ENCODE data around the gene RALGPS1. TPM values are rescaled to one million over a fixed set of nuclear protein-coding genes. Genes with fewer than 3 reads are reported as not detected.

Gene RALGPS1
- total RNA-seq, 1 donor from 2014 or later: 15.3 TPM

GRCh38 chr9:127223266-127223665 lies 308.7 kb downstream of the RALGPS1 start:
- DNase-seq (ENCODE audit: missing footprints): no peak
- no peak for ATAC-seq
- intact Hi-C loops (cut with DNase I): loop anchor here (5.0 kb wide), 1 partner anchor 174 kb away; the partner anchor contains the start of gene SLC2A8

DNA sequence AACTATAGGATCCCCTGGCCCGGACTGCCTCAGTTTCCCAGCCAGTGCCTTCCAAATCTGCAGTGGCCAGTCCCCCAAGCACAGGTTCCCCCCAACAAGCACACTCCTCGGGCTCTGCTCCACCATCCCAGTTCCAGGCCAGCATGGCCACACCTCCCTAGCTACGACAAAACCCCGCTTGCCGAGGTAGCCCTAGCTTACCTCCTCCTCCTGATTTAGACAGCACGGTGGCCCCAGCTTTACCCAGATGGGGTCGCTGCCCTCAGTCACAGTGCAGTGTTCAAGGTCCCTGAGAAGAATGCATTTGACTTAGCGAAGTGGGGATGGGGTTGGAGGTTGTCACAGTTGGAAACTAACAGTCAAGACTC lies 309.2 kb downstream of the RALGPS1 start:
- intact Hi-C loops (cut with DNase I): loop anchor here (2.0 to 5.0 kb wide), 2 partner anchors 21 to 174 kb away; partner anchors contain the start of gene SLC2A8
- ATAC-seq: no peak
- DNase-seq (ENCODE audit: missing footprints): no peak

- intact Hi-C loops (cut with DNase I): loop anchor here (2.0 to 5.0 kb wide), 2 partner anchors 20 to 173 kb away; partner anchors contain the start of gene SLC2A8
- ATAC-seq: peak; percentile 87
- DNase-seq (ENCODE audit: missing footprints): peak; percentile 95
These were observed 309.7 kb downstream of the RALGPS1 start for GRCh38 chr9:127224178-127224882.

DNA sequence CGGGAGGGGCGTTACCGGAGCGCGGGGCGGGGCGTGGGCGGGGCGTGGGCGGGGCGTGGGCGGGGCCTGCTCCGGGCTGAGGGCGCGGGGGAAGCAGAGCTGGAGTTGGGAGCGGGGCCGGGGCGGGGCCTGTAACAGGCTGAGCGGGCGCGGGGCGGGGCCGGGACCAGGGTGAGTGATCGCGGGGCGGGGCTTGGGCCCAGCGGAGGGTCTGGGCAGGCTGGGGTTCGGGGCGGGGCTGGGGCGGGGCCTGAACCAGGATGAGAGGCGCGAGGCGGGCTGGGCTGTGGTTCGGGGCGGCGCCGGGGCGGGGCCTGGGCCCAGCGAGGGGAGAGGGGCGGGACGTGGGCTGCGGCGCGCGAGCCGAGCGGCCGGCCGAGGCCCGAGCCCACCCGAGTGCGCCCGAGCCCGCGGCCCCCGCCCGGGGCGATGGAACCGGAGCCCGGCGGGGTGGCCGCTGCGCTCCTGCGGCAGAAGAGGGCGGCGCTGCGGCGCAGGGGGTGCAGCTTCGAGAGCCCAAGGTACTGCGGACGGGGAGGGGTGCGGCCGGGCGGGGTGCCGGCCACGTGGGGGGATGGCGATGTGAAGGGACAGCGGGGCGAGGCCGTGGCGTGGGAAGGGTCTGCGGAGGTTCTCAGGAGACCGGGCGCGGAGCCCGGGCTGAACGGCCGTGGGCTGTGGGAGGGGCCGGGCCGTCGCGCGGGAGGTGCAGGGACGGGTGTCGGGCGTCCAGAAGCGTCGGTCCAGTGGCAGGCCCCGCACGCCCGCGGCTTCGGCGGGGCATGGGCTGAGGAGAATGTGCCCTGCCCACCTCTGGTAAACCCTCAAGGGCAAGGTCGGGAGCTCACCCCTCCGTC lies 310.5 kb downstream of the RALGPS1 start:
- DNase-seq (ENCODE audit: missing footprints) (peak; percentile 99), ATAC-seq (peak; percentile 96)
- intact Hi-C loops (cut with DNase I): loop anchor here (2.0 to 5.0 kb wide), 2 partner anchors 20 to 172 kb away; partner anchors contain the start of gene SLC2A8

DNA sequence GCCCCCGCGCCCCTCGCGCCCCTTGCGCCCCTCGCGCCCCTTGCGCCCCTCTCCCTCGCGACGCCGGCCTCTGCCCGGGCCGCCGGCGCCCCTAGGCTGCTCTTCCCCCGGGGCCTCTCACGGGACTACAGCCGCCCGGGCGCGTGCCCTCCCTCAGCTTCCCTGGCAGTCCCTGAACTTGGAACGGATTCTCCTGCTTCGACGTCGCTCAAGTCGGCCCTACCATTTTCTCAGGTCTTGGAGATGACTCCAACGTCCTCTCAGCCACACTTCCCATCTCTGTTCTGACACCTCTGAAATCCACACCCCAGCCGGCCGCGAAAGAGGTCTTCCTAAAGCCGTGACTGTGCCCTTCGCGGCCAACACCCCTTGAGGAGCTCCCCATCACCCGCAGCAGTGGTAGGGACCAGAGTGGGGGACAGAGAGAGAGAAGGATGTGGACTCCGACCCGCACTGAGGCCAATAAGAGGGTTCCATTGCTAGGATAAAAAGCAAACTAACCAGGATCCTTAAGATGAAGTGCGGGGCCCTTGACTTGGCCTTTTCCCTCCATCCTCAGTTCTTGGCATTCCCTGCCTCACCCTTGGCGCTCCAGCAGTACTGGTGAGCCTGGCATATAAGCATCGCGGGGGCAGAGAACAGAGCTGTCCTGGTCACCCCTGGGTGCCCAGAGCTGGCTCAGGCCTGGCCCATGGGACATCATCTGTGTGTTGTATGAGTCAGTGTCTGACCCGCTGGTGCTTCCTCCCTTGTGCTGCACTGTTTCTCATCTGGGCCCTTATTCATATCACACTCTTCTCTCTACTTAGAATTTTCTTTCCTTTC lies 311.4 kb downstream of the RALGPS1 start:
- intact Hi-C loops (cut with DNase I): loop anchor here (2.0 kb wide), 1 partner anchor 19 kb away; no protein-coding TSS in a partner anchor
- ATAC-seq: no peak
- DNase-seq (ENCODE audit: missing footprints): no peak

GRCh38 chr9:127229691-127230417 lies 315.3 kb downstream of the RALGPS1 start:
- no peak for ATAC-seq
- DNase-seq (ENCODE audit: missing footprints): no peak
- intact Hi-C loops (cut with DNase I): no loop called here

DNA sequence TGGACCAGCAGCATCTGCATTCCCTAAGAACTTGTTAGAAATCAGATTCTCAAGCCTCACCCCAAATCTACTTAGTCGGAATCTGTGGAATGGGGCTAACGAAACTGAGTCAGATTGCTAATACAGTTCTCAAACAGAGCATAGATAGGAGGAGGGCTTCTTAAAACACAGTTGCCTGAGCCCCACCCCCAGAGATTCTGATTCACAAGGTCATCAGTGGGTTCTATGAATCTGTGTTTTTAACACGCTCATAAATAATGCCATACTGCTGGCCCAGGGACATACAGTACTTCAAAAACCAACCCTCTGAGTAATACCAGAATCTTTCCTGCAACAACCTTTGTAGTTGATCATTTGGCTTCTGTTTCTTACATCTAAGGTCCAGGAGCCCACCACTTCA lies 317.1 kb downstream of the RALGPS1 start:
- DNase-seq (ENCODE audit: missing footprints) (no peak), ATAC-seq (no peak)
- intact Hi-C loops (cut with DNase I): no loop called here

DNA sequence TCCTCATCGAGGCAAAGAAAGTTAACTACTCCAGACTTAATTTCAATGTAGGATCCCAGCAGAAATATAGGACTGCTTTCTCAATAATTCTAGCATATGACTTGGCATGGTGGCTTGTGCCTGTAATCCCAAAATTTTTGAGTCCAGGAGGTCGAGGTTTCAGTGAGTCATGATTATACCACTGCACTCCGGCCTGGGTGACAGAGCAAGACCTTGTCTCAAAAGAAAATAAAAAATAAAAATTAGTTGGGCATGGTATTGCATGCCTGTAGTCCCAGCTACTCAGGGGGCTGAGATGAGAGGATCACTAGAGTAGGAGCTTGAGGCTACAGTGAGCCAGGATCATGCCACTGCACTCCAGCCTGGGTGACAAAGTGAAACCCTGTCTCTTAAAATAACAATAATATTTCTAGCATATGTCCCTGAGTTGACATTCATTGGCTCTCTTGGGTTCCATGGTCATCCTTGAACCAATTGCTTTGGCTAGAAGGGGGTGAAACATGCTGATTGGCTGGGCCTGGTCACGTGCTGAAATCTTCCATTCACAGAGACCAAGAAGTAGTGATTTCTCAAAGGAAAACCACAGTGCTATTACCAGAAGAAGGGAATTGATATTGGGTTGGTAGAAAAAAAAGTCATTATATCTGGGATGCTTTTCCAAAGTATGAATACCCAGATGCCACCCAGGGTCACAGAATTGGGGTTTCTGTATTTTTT lies 318.4 kb downstream of the RALGPS1 start:
- ATAC-seq: no peak

GRCh38 chr9:127233550-127233949 lies 319.0 kb downstream of the RALGPS1 start:
- DNase-seq (ENCODE audit: missing footprints): no peak
- ATAC-seq: no peak
- intact Hi-C loops (cut with DNase I): no loop called here

More for the DNA sequence above, 318.4 kb downstream of the RALGPS1 start:
- no peak for DNase-seq (ENCODE audit: missing footprints)
- intact Hi-C loops (cut with DNase I): no loop called here

DNA sequence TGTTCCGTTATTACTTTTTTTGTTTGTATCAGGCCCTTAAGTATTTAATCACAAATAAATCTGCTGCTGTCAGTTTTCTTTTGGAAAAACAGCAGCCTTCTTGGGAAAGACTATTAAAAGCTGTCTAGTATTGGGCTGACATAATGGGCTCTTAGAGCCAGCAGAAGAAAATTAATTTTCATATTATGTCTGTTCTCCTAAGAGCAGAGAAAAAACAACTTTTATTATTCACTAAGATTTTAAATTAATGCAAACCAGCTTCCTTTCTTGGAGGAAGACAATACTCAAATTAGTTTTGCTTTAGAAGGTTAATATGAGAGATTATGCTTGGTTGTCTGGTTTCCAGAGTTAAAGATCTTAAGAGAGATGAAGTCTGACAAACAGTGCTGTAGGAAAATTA lies 319.4 kb downstream of the RALGPS1 start:
- ATAC-seq: no peak
- DNase-seq (ENCODE audit: missing footprints): no peak
- intact Hi-C loops (cut with DNase I): no loop called here

- DNase-seq (ENCODE audit: missing footprints) (no peak), ATAC-seq (no peak)
- intact Hi-C loops (cut with DNase I): no loop called here
These were observed 323.2 kb downstream of the RALGPS1 start for GRCh38 chr9:127237801-127238200.

DNA sequence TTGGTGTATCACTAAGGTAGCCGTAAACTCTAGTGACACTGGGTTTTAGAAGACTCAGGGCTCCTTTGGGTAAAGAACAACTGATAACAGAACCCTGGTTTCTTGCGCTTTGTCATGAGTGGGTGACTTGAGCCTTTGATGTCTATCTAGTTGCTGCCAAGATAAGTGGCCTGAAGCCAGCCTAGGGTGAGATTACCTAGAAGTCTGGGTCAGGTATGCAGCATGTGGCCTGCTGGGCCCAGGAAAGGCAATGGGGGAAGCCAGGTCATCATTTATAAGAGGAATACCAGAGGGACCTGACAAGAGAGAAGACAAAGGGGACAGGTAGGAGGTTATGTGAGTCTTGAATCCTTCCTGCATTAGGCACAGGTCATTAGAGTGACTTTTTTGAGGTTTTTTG lies 326.8 kb downstream of the RALGPS1 start:
- DNase-seq (ENCODE audit: missing footprints) (no peak), ATAC-seq (no peak)
- intact Hi-C loops (cut with DNase I): no loop called here

DNA sequence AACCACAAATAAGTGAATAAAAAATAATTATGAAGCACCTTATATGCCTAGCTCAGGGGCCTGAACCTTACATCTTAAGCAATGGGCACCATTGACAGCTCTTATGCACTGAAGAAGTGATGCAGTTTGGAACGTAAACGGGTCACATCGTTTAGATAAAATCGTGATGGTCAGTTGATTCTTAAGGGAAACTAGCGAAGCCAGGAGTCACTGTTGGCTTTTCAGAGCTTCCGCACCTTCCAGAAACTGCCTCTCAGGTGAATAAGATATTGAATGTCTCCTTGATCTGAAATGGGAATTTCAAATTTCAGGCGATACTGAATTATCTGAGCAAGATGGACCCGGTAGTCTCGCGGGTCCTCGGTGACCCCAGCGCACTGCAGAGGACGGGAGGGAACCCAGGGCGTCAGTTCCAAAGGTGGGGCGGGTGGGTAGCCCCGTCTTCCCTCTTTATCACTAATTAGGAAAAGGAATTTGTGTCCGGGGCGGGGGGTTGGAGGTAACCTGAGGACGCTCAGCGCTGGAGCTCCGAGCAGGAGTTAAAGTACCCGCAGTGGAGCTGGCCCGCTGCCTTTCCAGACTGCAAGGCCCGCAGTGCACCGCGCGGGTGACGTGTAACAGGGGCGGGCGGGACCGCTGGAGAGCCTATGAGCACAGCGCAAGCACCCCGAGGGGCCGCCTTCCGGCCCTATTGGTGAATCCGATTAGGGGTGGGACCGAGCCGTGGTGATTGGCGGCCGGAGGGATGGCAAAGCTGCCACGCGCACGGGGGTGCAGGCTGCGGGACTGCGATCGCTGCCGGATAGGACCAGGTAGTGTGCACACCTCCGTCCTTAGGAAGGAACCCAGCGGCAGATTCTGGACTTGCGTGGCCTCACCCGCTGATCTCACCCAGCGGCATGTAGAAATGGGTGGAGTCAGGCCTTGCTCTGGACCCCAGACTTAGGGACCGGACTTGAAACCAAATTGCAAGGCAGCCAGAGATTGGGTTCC lies 330.3 kb downstream of the RALGPS1 start:
- intact Hi-C loops (cut with DNase I): loop anchor here (2.0 kb wide), 1 partner anchor 20 kb away; no protein-coding TSS in a partner anchor
- DNase-seq (ENCODE audit: missing footprints) (peak; percentile 99), ATAC-seq (peak; percentile 100)

DNA sequence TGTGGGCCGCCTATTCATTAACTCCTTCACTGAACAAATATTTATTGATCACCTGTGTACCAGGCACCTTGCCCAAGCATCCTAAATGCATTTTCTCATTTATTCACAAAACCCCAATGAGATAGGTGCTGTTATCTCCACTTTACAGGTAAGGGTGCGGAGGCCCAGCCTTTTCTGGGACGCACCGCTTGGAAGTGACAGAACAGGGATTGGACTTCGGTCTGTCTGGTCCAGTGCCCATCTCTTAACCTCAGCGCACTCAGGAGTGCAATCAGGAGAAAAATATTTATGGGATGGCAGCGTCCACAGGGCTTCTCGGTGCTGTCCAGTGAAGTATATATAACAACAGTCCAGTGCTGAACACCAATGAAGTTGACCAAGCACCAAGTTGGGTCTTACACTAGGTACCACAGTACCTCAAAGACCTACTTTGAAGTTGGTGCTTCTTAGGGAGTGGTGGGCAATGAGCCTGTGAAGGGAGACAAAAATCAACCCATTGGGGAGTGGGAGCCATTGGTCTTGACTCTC lies 331.1 kb downstream of the RALGPS1 start:
- intact Hi-C loops (cut with DNase I): loop anchor here (2.0 kb wide), 1 partner anchor 21 kb away; no protein-coding TSS in a partner anchor
- no peak for DNase-seq (ENCODE audit: missing footprints)
- no peak for ATAC-seq

DNA sequence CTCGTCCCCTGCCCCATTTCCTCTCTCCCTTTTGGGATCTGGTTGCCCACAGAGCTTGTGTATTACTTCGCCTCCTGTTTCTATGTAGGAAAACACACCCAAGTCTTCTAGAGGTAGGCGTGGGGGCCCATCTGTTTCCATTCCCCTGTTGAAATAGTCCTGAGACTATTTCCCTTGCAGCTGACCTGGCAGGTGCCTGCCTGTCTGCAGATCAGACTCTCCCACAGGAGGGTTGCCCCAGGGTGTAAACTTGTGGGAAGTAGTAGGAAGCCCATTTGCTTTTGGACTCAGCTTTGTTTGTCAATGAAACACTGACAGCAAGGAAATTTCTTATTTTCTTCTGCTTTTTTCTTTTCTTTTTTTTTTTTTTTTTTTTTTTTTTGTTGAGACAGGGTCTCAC lies 333.7 kb downstream of the RALGPS1 start:
- DNase-seq (ENCODE audit: missing footprints): no peak
- intact Hi-C loops (cut with DNase I): no loop called here

GRCh38 chr9:127249877-127250276 lies 335.3 kb downstream of the RALGPS1 start:
- ATAC-seq: no peak
- no peak for DNase-seq (ENCODE audit: missing footprints)
- intact Hi-C loops (cut with DNase I): no loop called here

More for the DNA sequence above, 333.7 kb downstream of the RALGPS1 start:
- no peak for ATAC-seq
